Effector CD8-positive, alpha-beta T cell (primary cell): ENCODE results near the gene SLC39A3.

Source experiments
- DNase-seq: peaks from one replicate; lab custom pipeline; 2025; lab: John Stamatoyannopoulos, UW
- total RNA-seq, 4 experiments: gene quantifications; one replicate each; lab custom pipeline; 2026; lab: John Stamatoyannopoulos, UW

The SLC39A3 gene, protein sequence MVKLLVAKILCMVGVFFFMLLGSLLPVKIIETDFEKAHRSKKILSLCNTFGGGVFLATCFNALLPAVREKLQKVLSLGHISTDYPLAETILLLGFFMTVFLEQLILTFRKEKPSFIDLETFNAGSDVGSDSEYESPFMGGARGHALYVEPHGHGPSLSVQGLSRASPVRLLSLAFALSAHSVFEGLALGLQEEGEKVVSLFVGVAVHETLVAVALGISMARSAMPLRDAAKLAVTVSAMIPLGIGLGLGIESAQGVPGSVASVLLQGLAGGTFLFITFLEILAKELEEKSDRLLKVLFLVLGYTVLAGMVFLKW
- 13.5 to 31.1 (median 15.6) reads per million in 4 experiments for total RNA-seq

DNA sequence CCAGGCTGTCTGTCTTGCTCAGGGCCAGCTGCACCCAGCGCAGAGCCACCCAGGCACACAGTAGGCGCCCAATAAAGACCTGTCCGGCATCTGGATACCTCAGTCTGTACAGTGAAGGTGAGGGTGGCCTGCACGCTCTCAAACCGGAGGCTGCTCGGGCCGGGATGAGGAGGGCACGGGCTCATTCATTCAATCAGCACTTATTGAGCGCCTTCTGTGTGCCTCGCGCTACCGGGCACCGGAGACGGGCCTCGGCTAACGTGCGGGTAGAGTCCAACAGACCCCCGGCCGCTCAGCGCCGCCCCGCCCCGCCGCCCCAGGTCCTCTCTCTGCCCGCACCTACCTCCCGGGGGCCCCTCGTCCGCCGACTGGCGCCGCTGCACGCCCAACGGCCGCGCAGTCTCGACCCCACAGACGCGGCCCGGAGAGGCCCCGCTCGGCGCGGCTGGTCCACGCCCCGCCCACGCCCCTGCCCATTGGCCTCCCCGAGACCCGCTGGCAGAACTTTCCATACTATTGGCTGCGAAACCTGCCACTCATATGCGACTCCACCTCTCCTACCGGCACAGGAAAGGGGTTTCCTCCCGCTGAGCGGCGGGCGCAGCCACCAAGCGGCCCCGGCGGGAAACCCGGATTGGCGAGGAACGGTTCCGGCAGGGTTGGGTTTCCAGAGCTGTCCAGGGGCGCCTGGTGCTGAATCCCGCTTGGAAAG is at the start of gene SLC39A3:
Gene SLC39A3 (minus strand): TSS at position 416 of the 712 bp plus-strand sequence. CDS start 2,760 bp downstream, outside the sequence.
- DNase-seq: peak; percentile 99

DNA sequence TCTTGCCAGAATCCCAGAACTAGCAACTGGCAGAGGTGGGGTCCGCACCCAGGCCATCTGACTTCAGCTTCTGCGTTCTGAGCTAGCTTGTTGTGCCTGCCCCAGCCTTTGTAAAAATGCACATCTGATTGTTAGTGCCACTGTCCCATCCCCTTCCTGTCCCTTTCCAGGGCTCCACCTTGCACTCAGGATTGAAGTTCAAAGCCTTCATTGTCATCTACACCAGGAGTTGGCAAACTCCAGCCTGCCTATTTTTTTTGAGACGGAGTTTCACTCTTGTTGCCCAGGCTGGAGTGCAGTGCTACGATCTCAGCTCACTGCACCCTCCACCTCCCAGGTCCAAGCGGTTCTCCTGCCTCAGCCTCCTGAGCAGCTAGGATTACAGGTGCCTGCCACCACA is 48.4 kb upstream of the SLC39A3 start:
- no peak for DNase-seq

DNA sequence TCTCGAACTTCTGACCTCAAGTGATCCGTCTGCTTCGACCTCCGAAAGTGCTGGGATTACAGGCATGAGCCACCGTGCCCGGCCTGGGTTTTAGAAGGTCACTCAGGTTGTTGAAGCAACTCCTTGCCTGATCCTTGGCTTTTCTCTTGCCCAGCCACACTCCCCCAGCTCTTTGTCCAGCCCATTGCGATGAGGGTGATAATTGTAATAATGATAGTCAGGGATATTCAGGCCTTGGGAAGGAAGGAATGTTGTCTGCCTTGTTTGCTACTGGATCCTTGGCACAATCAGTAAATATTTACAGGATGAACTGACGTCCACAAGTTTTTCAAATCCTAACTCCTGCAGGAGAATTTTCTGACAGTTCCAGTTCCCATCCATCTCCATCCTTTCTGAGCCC is 47.3 kb upstream of the SLC39A3 start:
- no peak for DNase-seq

DNA sequence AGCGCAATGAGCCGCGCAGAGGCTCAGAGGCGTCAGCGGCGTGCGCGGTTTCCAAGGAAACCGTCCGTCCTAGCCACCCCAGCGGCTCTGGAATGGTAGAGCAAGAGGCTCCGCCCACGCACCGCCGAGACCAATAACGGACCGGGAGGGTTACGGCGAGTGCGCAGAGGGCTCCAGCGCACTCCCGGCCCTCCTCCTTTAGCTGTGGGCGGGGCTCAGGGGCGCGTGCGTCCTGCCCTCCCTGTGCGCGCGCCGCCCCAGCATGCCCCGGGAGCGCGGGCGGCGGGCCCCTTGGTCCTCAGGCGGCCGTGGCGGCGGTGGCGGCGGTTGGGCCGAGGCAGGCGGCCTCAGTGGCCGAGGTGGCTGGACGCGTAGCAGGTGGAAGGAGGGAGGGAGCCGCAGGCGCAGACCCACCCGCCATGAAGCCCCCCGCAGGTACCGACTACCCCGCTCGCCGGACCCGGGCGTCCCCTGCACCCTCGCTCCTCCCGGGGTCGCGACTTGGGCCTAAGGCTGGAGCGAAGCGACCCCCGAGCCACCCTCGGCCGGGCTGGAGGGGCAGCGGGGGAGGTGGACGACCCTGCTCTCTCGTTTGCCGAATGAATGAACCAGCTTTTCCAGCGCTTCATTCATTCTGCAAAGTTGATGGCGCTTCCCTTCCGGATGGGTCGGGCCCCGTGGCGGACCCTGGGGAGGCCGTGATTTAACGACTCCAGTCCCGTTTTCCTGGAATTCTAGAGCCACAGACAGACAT is 45.6 kb upstream of the SLC39A3 start, which contains the start of gene THOP1:
Gene THOP1 (plus strand): TSS at position 260 of the 754 bp plus-strand sequence. CDS start 160 bp downstream, at position 420.
- peak; percentile 97 for DNase-seq

DNA sequence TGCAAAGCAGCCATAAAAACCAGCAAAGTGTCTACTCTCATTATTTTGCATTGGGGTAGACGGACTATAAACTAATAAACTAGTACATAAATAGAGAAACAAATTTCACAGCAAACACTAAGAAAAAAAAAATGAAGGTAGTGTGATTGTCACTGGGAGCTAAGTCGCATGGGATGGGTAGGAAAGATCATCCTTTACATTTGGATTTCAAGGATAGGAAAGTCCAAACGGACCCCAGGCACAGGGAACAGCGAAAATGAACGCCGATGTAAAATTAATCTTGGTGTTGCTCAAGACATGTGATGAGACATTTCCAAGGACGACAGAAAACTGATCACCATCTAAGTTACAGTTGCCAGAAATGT is 43.9 kb upstream of the SLC39A3 start:
- DNase-seq: no peak

DNA sequence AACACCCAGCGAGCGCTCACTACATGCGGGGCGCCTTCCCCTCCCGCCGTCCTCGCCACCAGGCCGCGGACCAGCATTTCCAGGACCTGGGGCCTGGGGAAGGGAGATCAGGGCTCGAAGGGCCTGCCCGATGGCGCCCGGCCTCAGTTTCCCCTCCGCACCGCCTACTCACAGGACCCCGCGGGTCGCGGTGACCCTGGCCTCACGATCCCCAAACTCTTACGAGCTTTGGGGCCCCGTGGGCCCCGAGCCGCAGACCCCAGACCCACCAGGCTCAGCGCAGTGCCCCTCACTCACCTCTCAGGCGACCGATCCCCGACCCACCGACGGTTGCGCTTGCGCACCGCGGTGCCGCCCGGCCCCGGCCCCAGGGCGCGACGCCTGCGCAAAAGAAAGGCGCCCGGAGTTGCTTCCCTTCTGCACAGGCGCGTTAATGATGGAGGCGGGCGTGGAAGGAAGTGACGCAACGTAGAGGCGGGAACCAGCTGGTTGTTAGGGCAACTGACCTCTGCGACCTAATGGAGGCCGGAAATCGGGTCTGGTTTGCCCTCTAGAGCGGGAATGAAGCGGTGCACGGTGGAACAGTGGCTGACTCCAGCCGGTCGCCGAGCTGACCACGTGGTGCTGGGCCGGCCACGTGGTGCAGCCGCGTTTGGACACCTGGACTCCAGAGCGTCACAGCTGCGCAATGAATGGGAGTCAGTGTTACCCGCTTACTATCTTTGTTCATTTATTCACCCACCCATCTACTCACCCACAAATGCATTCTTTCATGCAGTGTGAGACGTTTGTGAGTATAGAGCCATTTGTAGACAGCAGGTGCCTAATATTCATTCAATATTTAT is 43.3 kb upstream of the SLC39A3 start, which contains the start of gene SGTA:
Gene SGTA (minus strand): TSS at position 338 of the 845 bp plus-strand sequence. CDS start 14,205 bp downstream, outside the sequence.
- peak; percentile 89 for DNase-seq

DNA sequence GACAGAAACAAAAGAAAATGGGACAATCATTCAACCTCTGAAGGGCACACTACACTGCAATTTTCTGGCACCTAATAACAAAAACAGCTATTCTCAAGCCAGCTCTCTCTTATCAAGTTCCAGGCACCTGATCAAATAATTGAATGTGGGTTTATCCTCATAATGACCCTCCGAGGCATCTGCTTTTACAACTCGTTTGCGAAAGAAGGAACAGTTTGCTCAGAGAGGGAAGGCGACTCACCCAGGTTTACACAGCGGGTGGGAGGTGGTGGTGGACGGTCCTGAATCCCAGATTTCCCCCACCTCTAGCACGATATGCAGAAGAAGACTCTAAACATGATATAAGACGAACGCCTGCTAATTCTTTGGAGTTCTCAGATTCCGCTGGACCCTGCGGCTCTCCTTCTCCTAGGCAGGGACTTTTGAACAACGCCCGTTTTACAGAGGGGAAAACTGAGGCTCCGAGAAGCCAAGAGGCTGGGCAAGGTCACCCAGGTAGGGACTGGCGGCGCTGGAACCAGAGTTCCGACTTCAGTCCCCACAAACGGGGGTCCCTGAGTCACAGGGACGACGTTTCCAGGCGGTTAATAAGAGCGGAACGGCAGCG is 42.6 kb upstream of the SLC39A3 start:
- DNase-seq: no peak

DNA sequence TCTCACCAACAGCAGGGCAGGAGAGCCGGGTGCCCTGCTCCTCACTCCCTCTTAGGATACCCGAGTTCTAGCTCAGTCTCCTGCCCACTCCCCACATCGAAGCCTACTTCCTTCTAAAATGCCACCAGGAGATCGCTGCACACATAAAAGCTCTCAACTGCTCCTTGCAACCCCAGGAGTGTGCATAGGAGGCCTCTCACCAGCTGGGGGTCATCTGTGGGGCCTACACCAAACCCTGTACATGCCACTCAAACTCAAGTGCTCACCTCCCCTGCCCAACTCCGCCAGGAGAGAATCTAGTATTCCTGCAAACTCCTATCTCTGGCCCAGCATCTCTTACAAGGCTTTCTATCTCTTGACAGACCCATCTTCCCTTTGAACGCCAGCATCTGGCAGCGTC is 40.5 kb upstream of the SLC39A3 start:
- no peak for DNase-seq

DNA sequence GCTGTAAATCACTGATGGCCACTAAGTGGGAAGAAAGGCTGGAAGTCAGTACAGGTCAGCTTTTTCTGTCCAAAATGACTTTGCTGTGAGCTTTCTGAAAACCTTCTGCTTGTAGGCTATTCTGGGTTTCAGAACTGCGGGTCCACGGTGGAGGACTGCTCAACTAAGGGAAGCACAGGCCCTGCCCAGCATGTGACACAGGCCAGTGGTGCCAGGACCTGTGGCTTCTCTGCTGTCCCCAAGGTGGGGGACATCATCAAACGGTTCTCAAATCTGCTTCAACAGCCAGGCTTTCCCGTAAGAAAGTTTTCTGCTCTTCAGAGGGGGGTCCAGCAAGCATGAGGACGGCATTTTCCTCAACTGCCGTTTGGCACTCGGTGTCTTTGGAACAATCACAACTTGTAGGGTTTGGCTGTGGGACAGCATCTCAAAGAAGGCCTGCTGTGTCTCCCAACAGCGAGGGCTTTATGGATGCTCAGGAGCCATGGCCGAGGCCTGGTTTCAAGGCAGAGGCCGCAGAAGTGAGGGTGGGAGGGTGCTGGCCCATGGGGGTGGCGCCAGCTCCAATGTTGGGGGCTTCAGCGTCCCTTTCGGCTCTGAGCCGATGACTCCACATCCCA is 39.4 kb upstream of the SLC39A3 start:
- no peak for DNase-seq

DNA sequence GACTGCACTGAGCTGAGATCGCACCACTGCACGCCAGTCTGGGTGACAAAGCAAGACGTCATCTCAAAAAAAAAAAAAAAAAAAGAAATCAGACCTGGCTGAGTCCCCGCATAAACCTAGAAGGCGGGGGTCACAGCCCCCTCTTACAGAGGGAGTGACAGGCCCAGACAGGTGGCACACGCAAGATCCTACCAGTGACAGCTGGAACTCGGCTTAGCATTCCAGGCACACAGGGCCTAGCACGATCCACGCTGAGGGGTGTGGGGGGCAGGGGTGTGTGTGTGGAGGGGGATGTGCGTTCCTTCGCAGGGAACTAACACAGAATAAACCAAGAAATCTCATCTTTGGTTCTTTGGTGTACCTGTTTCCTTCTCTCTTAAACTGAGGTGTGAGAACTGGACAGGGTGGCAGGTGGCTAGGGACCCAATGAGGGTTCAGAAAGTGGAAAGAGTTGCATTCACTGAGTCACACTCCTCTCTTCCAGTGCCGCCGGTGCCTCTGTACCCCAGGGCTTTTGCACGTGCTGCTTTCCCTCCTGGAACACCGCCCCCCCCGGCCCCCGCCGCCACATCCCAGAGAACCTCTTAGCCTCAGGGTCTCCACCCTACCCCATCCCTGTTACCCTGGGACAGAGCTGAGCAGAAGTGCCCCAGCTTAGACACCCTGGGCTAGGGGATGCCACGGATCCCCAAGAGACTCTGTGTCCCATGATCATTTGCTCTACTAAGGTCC is 38.3 kb upstream of the SLC39A3 start:
- no peak for DNase-seq

DNA sequence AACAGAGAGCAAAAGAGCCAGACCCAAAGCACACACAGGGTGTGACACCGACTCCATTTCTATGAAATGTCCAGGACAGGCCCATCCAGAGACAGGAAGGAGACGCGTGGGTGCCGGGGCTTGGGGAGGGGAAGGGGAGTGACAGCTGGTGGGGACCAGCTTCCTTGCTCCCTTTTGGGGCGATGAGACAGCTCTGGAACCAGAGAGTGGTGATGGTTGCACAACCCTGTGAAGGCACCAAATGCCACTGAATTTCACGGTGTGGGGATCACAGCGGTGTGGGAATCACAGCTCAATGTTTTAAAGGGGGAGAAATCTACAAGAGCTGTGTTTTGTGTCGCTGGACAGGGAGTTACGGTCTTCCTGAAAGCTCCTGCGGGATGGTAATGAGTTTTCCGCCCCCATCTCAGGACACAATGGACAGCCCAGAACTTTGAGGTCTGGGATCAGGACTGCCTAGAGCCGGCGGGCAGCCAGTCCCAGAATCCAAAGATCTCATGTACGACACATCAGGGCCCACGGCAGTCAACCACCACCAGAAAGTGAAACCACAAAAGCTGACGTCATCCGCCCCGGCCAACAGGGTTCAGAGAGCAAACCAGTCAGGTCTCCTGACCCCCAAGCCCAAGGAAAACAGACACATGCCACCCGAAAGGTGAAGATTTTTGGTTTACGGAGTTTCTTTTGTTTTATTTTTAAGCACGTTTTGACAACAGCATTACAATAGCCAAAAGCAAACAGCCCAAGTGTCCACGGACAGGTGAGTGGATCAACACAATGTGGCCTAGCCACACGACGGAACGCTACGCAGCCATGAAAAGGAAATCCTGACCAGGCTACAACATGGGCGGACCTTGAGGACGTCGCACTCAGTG is 36.0 kb upstream of the SLC39A3 start:
- DNase-seq: peak; percentile 40

DNA sequence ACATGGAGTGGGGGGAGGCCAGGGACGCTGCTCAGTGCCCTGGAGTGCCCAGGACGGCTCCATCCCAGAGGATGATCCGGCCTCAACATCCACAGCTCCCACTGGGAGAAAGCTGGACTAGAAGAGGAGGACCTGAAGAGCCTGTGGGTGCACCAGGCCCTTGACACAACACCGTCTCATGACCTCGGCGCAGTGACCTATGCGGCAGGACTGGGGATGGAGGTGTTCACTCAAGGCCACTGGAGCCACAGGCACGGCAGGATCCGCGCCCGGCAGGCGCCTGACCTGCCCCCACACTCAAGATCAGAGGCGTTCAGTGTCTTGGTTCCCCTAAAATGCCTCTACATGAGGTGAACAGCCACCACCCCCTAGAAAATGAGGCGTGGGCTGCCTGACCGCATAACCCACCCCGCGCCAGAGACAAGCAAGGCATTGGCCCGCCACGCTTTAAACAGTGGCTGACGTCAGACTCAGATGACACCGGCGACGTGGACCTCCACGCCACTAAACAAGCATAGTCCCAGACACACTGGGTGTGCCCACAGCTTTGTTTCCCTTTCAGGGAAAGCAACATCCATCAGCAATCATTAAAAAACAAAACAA is 35.2 kb upstream of the SLC39A3 start:
- no peak for DNase-seq

DNA sequence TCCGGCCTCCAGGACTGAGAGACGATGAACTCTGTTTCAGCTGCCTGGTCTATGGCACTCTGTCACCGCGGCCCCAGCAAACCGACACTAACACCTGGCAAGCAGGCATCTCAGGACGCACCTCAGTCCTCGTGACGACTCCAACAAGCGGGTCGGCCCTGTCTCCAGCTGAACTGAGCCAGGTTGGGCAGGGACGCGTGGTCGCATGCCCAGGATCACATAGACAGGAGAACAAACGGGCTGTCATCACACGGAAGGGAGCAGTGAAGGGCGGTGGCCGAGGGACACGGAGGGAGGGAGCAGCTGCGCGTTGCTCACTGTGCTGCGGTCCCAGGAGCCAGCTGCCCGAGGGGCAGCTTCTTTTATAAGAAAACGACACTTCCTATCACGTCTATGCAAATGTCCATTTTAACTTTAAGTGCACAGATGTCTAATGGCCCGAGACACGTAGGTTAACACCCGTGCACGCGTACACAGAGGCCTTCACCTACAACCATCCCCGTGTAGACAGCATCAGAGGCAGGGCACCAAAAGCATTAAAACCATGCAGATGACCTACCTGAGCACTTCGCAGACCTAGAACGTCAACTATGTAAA is 34.4 kb upstream of the SLC39A3 start:
- DNase-seq: no peak

DNA sequence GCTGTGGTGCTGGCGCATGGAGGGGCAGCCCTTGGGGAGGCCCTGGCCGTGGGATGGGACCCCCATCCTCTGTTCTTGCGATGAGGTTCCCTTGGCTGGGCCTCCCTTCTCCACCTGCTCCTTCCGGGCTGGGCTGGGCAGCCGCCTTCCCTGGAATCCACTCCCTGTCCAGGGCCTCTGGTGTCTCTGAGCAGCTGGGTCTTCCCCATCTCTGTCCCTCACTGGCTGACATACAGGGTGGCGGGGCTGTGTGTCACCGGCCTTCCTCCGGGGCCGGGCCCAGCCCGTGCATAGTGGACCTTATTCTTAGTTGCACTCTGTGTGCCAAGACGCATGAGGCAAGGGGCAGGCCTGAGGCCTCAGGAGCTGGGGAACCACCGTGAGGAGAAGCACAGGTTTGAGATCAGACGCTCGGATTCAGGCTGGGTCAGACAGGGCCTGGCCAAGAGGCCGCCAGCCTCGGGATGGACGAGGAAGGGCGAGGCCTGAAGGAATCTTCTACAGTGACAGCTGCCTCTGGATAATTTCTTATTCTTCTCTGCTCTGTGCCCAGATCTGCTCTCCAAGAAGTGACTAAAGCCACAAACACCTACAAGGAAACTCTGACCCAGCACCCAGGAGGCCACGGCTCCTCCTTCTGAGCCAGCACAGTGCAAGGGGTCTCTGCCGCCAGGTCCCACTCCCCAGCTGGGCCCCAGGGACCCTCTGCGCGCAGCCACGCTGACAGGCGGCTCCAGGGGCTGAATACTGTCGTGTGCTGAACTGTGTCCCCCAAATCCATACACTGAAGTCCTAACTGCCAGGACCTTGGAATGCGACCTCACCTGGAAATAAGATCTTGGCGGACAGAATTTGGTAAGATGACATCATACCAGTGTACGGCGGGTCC is 32.2 kb upstream of the SLC39A3 start:
- DNase-seq: no peak

DNA sequence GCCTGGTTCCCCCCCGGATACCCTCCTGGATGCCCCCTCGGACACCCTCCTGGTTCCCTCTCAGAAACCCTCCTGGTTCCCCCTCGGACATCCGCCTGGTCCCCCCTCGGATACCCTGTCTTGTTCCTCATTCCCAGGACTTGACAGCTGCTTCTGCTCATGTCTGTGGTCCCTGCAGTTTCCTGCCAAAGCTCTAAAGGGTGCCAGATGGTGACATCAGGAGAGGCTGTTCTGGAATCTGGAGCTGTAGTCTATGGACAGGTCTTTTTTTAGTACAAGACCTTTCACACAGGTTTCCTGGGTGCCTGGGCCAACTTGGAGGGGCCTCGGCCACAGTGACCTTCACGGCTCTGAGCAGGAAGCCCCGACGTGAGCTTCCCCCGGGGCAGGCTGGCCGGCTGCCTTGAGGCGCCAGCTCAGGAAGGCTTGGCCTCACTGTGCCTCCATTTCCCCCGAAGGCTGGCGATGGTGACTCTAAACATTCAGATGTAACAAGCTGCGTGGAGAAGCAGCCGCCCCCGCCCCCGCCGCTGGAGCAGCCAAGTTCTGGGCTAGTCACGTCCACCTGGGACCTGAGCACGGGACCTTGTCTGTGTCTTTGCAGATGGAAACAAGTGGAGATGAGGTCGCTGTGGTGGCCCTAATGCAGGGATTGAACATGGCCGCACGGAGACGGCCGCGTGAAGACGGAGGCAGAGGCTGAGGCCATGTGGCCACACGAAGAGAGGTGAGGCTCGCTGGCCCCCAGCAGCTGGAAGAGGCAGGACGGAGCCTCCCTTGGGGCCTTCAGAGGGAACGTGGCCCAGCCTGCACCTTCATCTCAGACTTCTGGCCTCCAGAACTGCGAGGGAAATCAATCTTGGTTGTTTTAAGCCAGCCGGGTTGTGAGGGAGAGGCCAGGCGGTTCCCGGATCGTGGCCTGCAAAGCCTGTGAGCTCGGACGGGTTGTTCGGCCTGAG is 30.5 kb upstream of the SLC39A3 start:
- no peak for DNase-seq

DNA sequence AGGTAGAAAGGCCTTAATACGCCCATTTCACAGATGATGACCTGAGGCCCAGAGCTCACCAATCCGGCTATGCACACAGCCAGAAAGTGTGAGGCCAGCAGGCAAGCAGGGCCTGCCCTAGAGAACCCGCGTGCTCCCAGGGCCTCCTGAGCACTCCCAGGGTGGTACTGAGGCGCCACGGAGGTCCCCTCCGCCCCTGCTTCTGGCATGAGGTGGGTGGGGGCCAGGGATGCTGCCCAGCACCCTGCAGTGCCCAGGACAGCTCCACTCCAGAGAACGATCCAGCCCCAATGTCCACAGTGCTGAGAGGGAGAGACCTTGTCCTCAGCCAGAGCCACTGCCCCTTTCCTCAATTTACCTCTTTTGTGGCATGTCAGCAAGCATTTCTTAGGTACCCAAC is 29.4 kb upstream of the SLC39A3 start:
- no peak for DNase-seq
